DND-41 (cell line): ENCODE results near the gene AKR1B15.

Experiments
- ATAC-seq: fragments of 200-7000 bp; cut with Tn5 transposase; 3 replicates; pipeline ENCODE4 v1.9.1; 2021; ENCODE audit warnings: low read depth; ENCODE audit not compliant: insufficient read depth
- DNase-seq: peaks from one replicate; pipeline ENCODE4 v3.0.0-alpha.2; 2020
- H2AFZ ChIP-seq: 2 replicates; pipeline ENCODE4 v1.6.0; 2012; ENCODE audit warnings: low read depth, low read length
- H3K27ac ChIP-seq: 2 replicates; pipeline ENCODE4 v1.5.1; 2012; ENCODE audit warnings: low read length, inconsistent platforms
- H3K27me3 ChIP-seq: fragments of 200-600 bp; sonication (generic); 2 replicates; pipeline ENCODE4 v1.6.0; 2012; ENCODE audit warnings: low read length, mild to moderate bottlenecking, inconsistent platforms; ENCODE audit not compliant: insufficient read depth, poor library complexity
- H3K36me3 ChIP-seq: 2 replicates; pipeline ENCODE4 v1.5.1; 2012; ENCODE audit warnings: low read length, inconsistent platforms; ENCODE audit not compliant: insufficient read depth
- H3K4me1 ChIP-seq: 2 replicates; pipeline ENCODE4 v1.5.1; 2012; ENCODE audit warnings: mild to moderate bottlenecking, low read length; ENCODE audit not compliant: insufficient read depth
- H3K4me2 ChIP-seq: 2 replicates; pipeline ENCODE4 v1.6.0; 2012; ENCODE audit warnings: mild to moderate bottlenecking, moderate library complexity, low read length, inconsistent platforms; ENCODE audit not compliant: insufficient read depth
- H3K4me3 ChIP-seq, 2 experiments: fragments of 200-600 bp in 1 of 2; shearing (Covaris generic) in 1 of 2; 2 replicates each; pipeline ENCODE4 v1.5.1; 2012 to 2016; ENCODE audit warnings: inconsistent platforms in 2 of 2, low read length in 2 of 2, mild to moderate bottlenecking in 2 of 2, low read depth in 1 of 2, moderate library complexity in 1 of 2
- H3K79me2 ChIP-seq: 2 replicates; pipeline ENCODE4 v1.6.0; 2012; ENCODE audit warnings: low read length, inconsistent platforms; ENCODE audit not compliant: insufficient read depth
- H3K9ac ChIP-seq: 2 replicates; pipeline ENCODE4 v1.6.0; 2012; ENCODE audit warnings: low read depth, mild to moderate bottlenecking, inconsistent platforms, low read length, moderate library complexity
- H3K9me3 ChIP-seq: 2 replicates; pipeline ENCODE4 v1.5.1; 2012; ENCODE audit warnings: low read length, moderate library complexity, mild to moderate bottlenecking, inconsistent platforms; ENCODE audit not compliant: insufficient read depth, severe bottlenecking
- H4K20me1 ChIP-seq: 2 replicates; pipeline ENCODE4 v1.6.0; 2012; ENCODE audit warnings: low read length; ENCODE audit not compliant: insufficient read depth
- CTCF ChIP-seq: IDR thresholded peaks from 2 replicates; pipeline ENCODE4 v1.5.1; 2012; ENCODE audit warnings: borderline replicate concordance, low read length, moderate library complexity, mild to moderate bottlenecking; ENCODE audit not compliant: poor library complexity, severe bottlenecking; ENCODE audit errors: extremely low read depth
- EZH2 ChIP-seq: IDR thresholded peaks from 3 replicates; pipeline ENCODE4 v1.6.1; 2012; ENCODE audit warnings: borderline replicate concordance, low read depth, mild to moderate bottlenecking, moderate library complexity, low read length, inconsistent platforms; ENCODE audit not compliant: severe bottlenecking

AKR1B15 gene

GRCh38 chr7:134509010-134509409 is 39.9 kb upstream of the AKR1B15 start:
- peaks cover 13% of the 10 kb centered on the region for H3K27me3 ChIP-seq
- H3K4me2 ChIP-seq: no peak overlapping the region
- H3K27ac ChIP-seq: no peak overlapping the region
- no peaks in the 10 kb centered on the region for H3K4me1 ChIP-seq
- H3K36me3 ChIP-seq: no peaks in the 10 kb centered on the region
- H2AFZ ChIP-seq: no peak overlapping the region
- DNase-seq: no peak
- H3K79me2 ChIP-seq: no peaks in the 10 kb centered on the region
- H3K4me3 ChIP-seq: no peak overlapping the region
- no peak overlapping the region for H3K9ac ChIP-seq
- H3K9me3 ChIP-seq: no peaks in the 10 kb centered on the region
- TF ChIP-seq CTCF (no peak), EZH2 (no peak)
- no peak for ATAC-seq
- H4K20me1 ChIP-seq: no peaks in the 10 kb centered on the region

GRCh38 chr7:134510646-134511045 is 38.3 kb upstream of the AKR1B15 start:
- Histone ChIP-seq H3K4me1 (no peaks in the 10 kb centered on the region), H2AFZ (no peak overlapping the region), H3K9me3 (no peaks in the 10 kb centered on the region), H3K36me3 (no peaks in the 10 kb centered on the region), H3K4me2 (no peak overlapping the region), H3K9ac (no peak overlapping the region), H3K27me3 (peaks cover 13% of the 10 kb centered on the region), H3K4me3 (no peak overlapping the region), H3K27ac (no peak overlapping the region), H4K20me1 (no peaks in the 10 kb centered on the region), H3K79me2 (no peaks in the 10 kb centered on the region)
- TF ChIP-seq CTCF (no peak), EZH2 (no peak)
- ATAC-seq (no peak), DNase-seq (no peak)

- peaks cover 15% of the 10 kb centered on the region for H3K27me3 ChIP-seq
- H3K79me2 ChIP-seq: no peaks in the 10 kb centered on the region
- H2AFZ ChIP-seq: no peak overlapping the region
- DNase-seq: no peak
- H3K27ac ChIP-seq: no peak overlapping the region
- no peak overlapping the region for H3K4me2 ChIP-seq
- TF ChIP-seq EZH2 (no peak), CTCF (no peak)
- no peaks in the 10 kb centered on the region for H3K4me1 ChIP-seq
- no peaks in the 10 kb centered on the region for H4K20me1 ChIP-seq
- no peak for ATAC-seq
- no peak overlapping the region for H3K4me3 ChIP-seq
- no peak overlapping the region for H3K9ac ChIP-seq
- no peaks in the 10 kb centered on the region for H3K36me3 ChIP-seq
- H3K9me3 ChIP-seq: no peaks in the 10 kb centered on the region
Observed at GRCh38 chr7:134512271-134512670, 36.6 kb upstream of the AKR1B15 start.

GRCh38 chr7:134513169-134513752 is 35.6 kb upstream of the AKR1B15 start:
- Histone ChIP-seq H3K4me1 (no peaks in the 10 kb centered on the region), H3K36me3 (no peaks in the 10 kb centered on the region), H4K20me1 (no peaks in the 10 kb centered on the region), H3K4me2 (no peak overlapping the region), H3K27ac (no peak overlapping the region), H2AFZ (no peak overlapping the region), H3K4me3 (no peak overlapping the region), H3K9me3 (no peaks in the 10 kb centered on the region), H3K27me3 (peaks cover 15% of the 10 kb centered on the region), H3K9ac (no peak overlapping the region), H3K79me2 (no peaks in the 10 kb centered on the region)
- TF ChIP-seq CTCF: peak; percentile 65
- TF ChIP-seq EZH2: no peak
- ATAC-seq: peak; percentile 64; the same call in 2 of the 3 replicates
- DNase-seq: peak; percentile 26
